CD4-positive, alpha-beta T cell treated with Interleukin-17A for 4 hours (primary cell): Measurements from ENCODE around the gene PPP1R3A.
"Not testable (repeated sequence)": the region's sequence is repeated elsewhere in the genome, so short reads cannot be mapped to it uniquely, and the experiment has no call there.

ENCODE experiments used
- DNase-seq: peaks from one replicate; pipeline ENCODE4 v3.0.0-alpha.2; 2020; ENCODE audit warnings: mixed read lengths

Gene PPP1R3A

GRCh38 chr7:113918946-113919345 lies at the start of gene PPP1R3A:
Gene PPP1R3A (minus strand): TSS chr7:113919009. CDS start chr7:113918996, 13 bp downstream.
- no peak for DNase-seq

- no peak for DNase-seq
These were observed 44.5 kb upstream of the PPP1R3A start for GRCh38 chr7:113963356-113963755.

- DNase-seq: no peak
These were observed 41.1 kb upstream of the PPP1R3A start for GRCh38 chr7:113959910-113960309.

- no peak for DNase-seq
These were observed 36.3 kb upstream of the PPP1R3A start for GRCh38 chr7:113955157-113955556.

GRCh38 chr7:113953553-113953952 lies 34.7 kb upstream of the PPP1R3A start:
- DNase-seq: no peak

GRCh38 chr7:113945018-113945938 lies 26.5 kb upstream of the PPP1R3A start:
- DNase-seq: no peak

- DNase-seq: no peak
These were observed 18.2 kb upstream of the PPP1R3A start for GRCh38 chr7:113936982-113937381.

GRCh38 chr7:113936535-113936934 lies 17.7 kb upstream of the PPP1R3A start:
- no peak for DNase-seq

GRCh38 chr7:113929389-113929788 lies 10.6 kb upstream of the PPP1R3A start:
- DNase-seq: not testable (repeated sequence)

- DNase-seq: no peak
These were observed 9.3 kb upstream of the PPP1R3A start for GRCh38 chr7:113928112-113928511.

GRCh38 chr7:113922049-113922448 lies 3.2 kb upstream of the PPP1R3A start:
- DNase-seq: no peak

- no peak for DNase-seq
These were observed 2.6 kb upstream of the PPP1R3A start for GRCh38 chr7:113921363-113921762.

- DNase-seq: no peak
These were observed 969 bp downstream of the PPP1R3A start for GRCh38 chr7:113917840-113918239.

- no peak for DNase-seq
These were observed 2.9 kb downstream of the PPP1R3A start for GRCh38 chr7:113915956-113916355.

GRCh38 chr7:113912876-113913275 lies 5.9 kb downstream of the PPP1R3A start:
- no peak for DNase-seq

- no peak for DNase-seq
These were observed 11.2 kb downstream of the PPP1R3A start for GRCh38 chr7:113907617-113908016.

GRCh38 chr7:113904521-113904920 lies 14.3 kb downstream of the PPP1R3A start:
- no peak for DNase-seq

- DNase-seq: no peak
These were observed 26.0 kb downstream of the PPP1R3A start for GRCh38 chr7:113892818-113893217.

- no peak for DNase-seq
These were observed 27.0 kb downstream of the PPP1R3A start for GRCh38 chr7:113891828-113892227.

GRCh38 chr7:113891031-113891350 lies 27.8 kb downstream of the PPP1R3A start:
- no peak for DNase-seq

- no peak for DNase-seq
These were observed 28.3 kb downstream of the PPP1R3A start for GRCh38 chr7:113890331-113891030.

GRCh38 chr7:113883096-113883495 lies 35.7 kb downstream of the PPP1R3A start:
- DNase-seq: no peak

GRCh38 chr7:113880559-113880958 lies 38.2 kb downstream of the PPP1R3A start:
- no peak for DNase-seq

GRCh38 chr7:113878394-113878992 lies 40.3 kb downstream of the PPP1R3A start:
- no peak for DNase-seq
